A673 (cell line): ENCODE results near the gene C19orf81. TPM values are rescaled to one million over a fixed set of nuclear protein-coding genes. Genes with fewer than 3 reads are reported as not detected.

Experiments
- BruUV-seq: library from RNA; stranded (reverse); fragments of 400-500 nt; replicated peaks from 2 replicates; lab custom pipeline; 2021; lab: Mats Ljungman, UMichigan
- CTCF ChIA-PET: fragments of 300-600 bp; sonication (Branson Sonifier 250); formaldehyde crosslinking; loops from one replicate; lab custom pipeline; 2022; ENCODE audit warnings: antibody characterized with exemption; lab: Charles Lee
- POLR2A ChIA-PET: fragments of 300-600 bp; sonication (Branson Sonifier 250); formaldehyde crosslinking; loops from one replicate; lab custom pipeline; 2022; ENCODE audit warnings: antibody characterized with exemption; ENCODE audit not compliant: low non-redundant PET; lab: Charles Lee
- DNase-seq: peaks from one replicate; pipeline ENCODE4 v3.0.0-alpha.2; 2015; ENCODE audit warnings: low spot score
- H3K27ac ChIP-seq: fragments of 200-600 bp; sonication (generic); 2 replicates; pipeline ENCODE4 v1.5.1; 2016; ENCODE audit warnings: mixed run types, low read depth, mild to moderate bottlenecking, mixed read lengths, antibody characterized with exemption, low read length; ENCODE audit not compliant: poor library complexity, severe bottlenecking
- H3K27me3 ChIP-seq: fragments of 200-600 bp; sonication (generic); replicated peaks from 2 replicates; pipeline ENCODE4 v1.6.1; 2017; ENCODE audit warnings: mixed run types, low read depth, mild to moderate bottlenecking, mixed read lengths, antibody characterized with exemption, low read length; ENCODE audit not compliant: insufficient read depth, poor library complexity
- H3K36me3 ChIP-seq: fragments of 200-600 bp; sonication (generic); 2 replicates; pipeline ENCODE4 v1.6.1; 2016; ENCODE audit warnings: mixed run types, mild to moderate bottlenecking, mixed read lengths, antibody characterized with exemption, low read length; ENCODE audit not compliant: insufficient read depth, poor library complexity, severe bottlenecking
- H3K4me1 ChIP-seq: fragments of 200-600 bp; sonication (generic); 2 replicates; pipeline ENCODE4 v1.6.1; 2017; ENCODE audit warnings: mixed run types, mild to moderate bottlenecking, mixed read lengths, antibody characterized with exemption, low read length; ENCODE audit not compliant: insufficient read depth, poor library complexity, severe bottlenecking
- H3K4me3 ChIP-seq: fragments of 200-600 bp; sonication (generic); 2 replicates; pipeline ENCODE4 v1.5.1; 2016; ENCODE audit warnings: low read depth, mixed run types, mild to moderate bottlenecking, mixed read lengths, low read length; ENCODE audit not compliant: poor library complexity, severe bottlenecking
- H3K9me3 ChIP-seq: fragments of 200-600 bp; sonication (generic); 2 replicates; pipeline ENCODE4 v1.6.1; 2016; ENCODE audit warnings: mixed run types, low read depth, mild to moderate bottlenecking, mixed read lengths, antibody characterized with exemption, low read length; ENCODE audit not compliant: poor library complexity, severe bottlenecking
- EZH2 ChIP-seq: fragments of 200-600 bp; sonication (generic); IDR thresholded peaks from 2 replicates; pipeline ENCODE4 v1.6.1; 2017; ENCODE audit warnings: borderline replicate concordance, low read depth, mild to moderate bottlenecking, mixed read lengths, antibody characterized with exemption, low read length; ENCODE audit not compliant: poor library complexity, severe bottlenecking
- intact Hi-C: fragments of 100-400 bp; cut with micrococcal nuclease; formaldehyde crosslinking; loops from one replicate; pipeline ENCODE4 v1.10.0; 2022; ENCODE audit not compliant: unreplicated experiment
- total RNA-seq: library from RNA; stranded (reverse); gene quantifications from 2 replicates; pipeline ENCODE4 v1.2.3, GENCODE V29; 2021
- TF ChIP-seq, protein P1 (sequence below): fragments of 300-800, 200-600 bp; sonication (generic); conservative IDR thresholded peaks from 2 replicates; pipeline ENCODE4 v1.5.1; 2017; ENCODE audit warnings: low read depth, mild to moderate bottlenecking, antibody characterized with exemption, low read length, moderate library complexity, mixed read lengths

Gene C19orf81
- total RNA-seq, 1 experiment from 2014 or later, result 6.2 TPM

DNA sequence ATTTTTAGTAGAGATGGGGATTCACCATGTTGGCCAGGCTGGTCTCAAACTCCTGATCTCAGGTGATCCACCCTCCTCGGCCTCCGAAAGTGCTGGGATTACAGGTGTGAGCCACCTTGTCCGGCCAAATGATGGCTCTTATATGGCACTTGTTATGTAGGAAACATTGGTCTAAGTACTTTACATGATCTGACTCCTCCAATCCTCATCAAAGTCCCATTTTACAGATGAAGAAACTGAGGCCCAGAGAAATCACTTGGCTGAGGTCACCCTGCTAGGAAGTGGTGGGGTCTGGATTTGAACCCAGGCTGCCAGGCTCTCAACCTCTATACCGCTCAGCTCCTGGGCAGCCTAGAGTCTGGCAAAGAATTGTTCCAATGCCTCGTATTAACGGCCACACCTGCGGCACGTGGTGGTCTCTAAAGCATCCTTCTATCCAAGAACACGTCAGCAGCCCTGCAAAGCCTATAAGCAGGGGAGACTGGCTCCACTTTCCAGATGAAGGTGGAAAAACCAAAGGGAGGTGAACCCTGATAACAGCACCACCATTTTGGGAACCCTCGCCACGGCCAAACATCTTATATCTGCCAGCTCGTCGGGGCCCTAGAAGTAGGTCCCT, 52.2 kb downstream of the C19orf81 start:
- H3K9me3 ChIP-seq, result no peaks in the 10 kb centered on the region
- intact Hi-C loops, result loop anchor here (10.0 kb wide), 1 partner anchor 313 kb away; the partner anchor contains the start of gene KLK10
- POLR2A ChIA-PET, result no interaction called here
- no peaks in the 10 kb centered on the region for H3K27me3 ChIP-seq
- CTCF ChIA-PET, result no interaction called here
- no TSS peak for BruUV-seq
- no peak for DNase-seq
- no peaks in the 10 kb centered on the region for H3K36me3 ChIP-seq
- no peak overlapping the region for H3K27ac ChIP-seq
- peaks cover 14% of the 10 kb centered on the region for H3K4me1 ChIP-seq
- H3K4me3 ChIP-seq, result no peak overlapping the region
- TF ChIP-seq, protein P1, sequence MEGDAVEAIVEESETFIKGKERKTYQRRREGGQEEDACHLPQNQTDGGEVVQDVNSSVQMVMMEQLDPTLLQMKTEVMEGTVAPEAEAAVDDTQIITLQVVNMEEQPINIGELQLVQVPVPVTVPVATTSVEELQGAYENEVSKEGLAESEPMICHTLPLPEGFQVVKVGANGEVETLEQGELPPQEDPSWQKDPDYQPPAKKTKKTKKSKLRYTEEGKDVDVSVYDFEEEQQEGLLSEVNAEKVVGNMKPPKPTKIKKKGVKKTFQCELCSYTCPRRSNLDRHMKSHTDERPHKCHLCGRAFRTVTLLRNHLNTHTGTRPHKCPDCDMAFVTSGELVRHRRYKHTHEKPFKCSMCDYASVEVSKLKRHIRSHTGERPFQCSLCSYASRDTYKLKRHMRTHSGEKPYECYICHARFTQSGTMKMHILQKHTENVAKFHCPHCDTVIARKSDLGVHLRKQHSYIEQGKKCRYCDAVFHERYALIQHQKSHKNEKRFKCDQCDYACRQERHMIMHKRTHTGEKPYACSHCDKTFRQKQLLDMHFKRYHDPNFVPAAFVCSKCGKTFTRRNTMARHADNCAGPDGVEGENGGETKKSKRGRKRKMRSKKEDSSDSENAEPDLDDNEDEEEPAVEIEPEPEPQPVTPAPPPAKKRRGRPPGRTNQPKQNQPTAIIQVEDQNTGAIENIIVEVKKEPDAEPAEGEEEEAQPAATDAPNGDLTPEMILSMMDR, result no peak
- no peak for TF ChIP-seq EZH2

DNA sequence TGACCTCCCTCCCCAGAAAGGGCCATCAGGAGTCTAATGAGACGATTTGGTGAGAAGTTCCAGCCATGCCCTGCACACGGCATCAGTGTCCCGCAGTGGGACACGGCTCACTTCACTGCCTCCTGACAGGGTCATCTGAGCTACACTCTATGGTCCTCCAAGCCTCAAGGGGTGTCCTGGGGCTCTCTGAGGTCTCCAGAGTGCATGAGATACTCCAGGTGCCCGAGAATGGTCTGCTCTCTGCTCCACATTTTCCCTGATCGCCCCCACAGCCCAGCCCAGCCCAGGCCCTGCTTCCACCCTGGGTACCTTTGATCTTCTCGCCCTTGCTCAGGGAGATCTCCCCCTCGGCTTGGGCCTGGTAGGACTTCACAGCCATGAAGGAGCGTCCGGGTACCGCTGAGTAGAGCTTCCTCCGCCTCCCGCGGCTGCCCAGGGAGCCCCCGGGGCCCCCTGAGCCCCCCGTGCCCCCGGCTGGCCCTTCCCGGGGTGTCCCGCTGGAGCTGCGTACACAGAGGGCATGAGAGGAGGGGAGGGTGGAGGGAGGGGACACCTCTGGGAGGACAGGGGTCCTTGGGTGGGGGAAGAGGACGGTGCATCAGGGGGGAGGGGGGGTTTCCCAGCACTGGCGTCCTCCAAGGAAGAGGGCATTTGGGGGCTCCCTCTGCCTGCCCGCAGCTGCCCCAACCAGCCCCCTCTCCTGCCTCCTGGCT, 53.1 kb downstream of the C19orf81 start:
- no peaks in the 10 kb centered on the region for H3K36me3 ChIP-seq
- no peaks in the 10 kb centered on the region for H3K9me3 ChIP-seq
- DNase-seq, result no peak
- intact Hi-C loops, result loop anchor here (10.0 kb wide), 1 partner anchor 312 kb away; the partner anchor contains the start of gene KLK10
- ChIA-PET POLR2A (no interaction called here), CTCF (interaction anchor here (0.6 kb wide), 3 partner anchors 35 to 249 kb away, joined by 3 to 13 read pairs (median 8); no protein-coding TSS in a partner anchor)
- peaks cover 14% of the 10 kb centered on the region for H3K4me1 ChIP-seq
- no peak overlapping the region for H3K4me3 ChIP-seq
- no TSS peak for BruUV-seq
- no peaks in the 10 kb centered on the region for H3K27me3 ChIP-seq
- H3K27ac ChIP-seq, result no peak overlapping the region
- TF ChIP-seq, protein P1, result no peak
- TF ChIP-seq EZH2, result no peak

DNA sequence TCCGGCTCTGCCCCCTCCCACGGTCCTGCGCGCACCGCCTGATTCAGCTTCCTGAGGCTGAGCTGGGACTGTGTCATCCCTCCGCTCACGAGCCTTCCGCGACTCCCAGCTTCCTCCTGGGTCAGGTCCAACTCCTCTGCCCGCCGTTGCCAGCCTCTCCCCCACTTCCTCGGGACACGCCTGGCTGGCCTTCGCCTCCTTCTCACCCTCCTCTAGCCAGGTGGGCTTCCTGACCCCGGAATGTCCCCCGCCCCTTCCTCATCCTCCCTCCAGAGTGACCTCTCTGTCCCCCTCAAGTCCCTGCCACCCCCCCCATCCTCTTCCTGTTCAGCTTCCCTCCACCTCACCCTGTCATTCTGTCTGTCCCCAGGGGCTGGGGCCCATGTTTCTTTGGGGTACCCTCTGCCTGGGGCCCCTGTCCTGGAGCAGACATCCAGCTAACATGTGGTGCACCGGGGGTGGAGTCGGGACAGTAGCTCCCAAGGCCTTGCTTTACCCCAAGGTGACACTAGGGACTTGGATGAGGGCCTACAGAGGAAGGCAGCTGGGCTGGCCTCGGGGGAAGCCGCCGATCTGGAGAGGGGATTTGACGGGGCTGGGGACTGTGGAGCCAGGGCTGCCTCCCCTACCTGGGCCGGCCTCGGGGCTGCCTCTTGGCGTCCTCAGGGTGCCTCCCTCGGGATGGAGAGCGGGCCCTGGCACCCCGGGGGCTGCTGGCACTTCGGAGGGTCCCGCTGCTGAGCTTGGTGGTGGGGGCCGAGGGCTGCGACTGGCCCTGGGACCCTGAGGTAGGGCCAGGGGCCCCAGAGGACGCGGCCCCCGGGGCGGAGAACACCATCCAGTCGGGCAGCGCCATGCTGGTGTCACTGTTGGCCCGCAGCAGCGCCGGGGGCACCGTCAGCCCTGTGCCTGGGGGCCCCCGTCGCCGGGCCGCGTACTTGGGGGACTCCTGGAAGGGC, 53.9 kb downstream of the C19orf81 start:
- TF ChIP-seq, protein P1, result no peak
- no peak for TF ChIP-seq EZH2
- intact Hi-C loops, result loop anchor here (10.0 kb wide), 1 partner anchor 312 kb away; the partner anchor contains the start of gene KLK10
- ChIA-PET CTCF (interaction anchor here (0.5 to 2.4 kb wide), 11 partner anchors 8 to 314 kb away, joined by 3 to 15 read pairs (median 7); no protein-coding TSS in a partner anchor), POLR2A (interaction anchor here (0.6 to 0.8 kb wide), 2 partner anchors 20 to 130 kb away, joined by 3 to 10 read pairs; no protein-coding TSS in a partner anchor)
- BruUV-seq, result no TSS peak
- Histone ChIP-seq H3K27me3 (no peaks in the 10 kb centered on the region), H3K4me1 (peaks cover 14% of the 10 kb centered on the region), H3K9me3 (no peaks in the 10 kb centered on the region), H3K27ac (no peak overlapping the region), H3K36me3 (no peaks in the 10 kb centered on the region), H3K4me3 (no peak overlapping the region)
- DNase-seq, result no peak
